ENCODE measurements around the gene RPS6KB1.
A peak's percentile ranks its signal among the peaks of the same experiment; 100 is the strongest.
"Not testable (repeated sequence)": the region's sequence is repeated elsewhere in the genome, so short reads cannot be mapped to it uniquely, and the experiment has no call there.

Gene RPS6KB1

DNA sequence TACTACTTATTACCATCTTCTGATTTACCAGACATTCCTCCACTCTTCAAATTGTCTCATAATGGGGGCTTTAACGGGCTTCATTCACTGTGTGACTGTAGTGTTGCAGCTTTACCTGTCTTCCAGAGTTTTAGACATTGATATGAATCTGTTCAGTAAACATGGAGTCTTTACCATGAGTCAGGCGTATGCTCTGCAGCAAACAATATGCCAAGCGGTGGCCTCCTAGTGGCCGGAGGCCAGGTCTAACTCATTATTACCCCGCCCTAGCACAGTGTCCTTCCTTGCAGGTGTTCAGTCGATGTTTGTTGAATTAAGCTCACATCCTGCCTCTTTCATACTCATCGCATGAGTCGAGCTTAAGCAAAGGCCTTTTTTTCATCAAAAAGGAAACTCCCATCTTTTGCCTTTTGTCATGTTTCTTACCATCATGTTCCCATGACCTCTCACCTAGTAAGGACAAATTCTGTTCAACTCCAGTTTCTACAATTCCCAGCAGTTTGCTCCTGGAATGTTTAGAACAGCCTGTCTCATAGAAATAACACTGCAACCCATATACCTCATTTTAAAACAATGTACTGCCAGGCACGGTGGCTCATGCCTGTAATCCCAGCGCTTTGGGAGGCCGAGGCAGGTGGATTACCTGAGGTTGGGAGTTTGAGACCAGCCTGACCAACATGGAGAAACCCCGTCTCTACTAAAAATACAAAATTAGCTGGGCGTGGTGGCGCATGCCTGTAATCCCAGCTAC is 39.6 kb upstream of the RPS6KB1 start:
- DNase-seq = peak; percentile 26 to 49 (median 49)
- Histone ChIP-seq H3K36me3 (ENCODE audit: control insufficient read depth, insufficient read depth, low read length) (no peaks in the 10 kb centered on the region), H3K9me3 (ENCODE audit: control insufficient read depth, low read length) (no peaks in the 10 kb centered on the region), H3K4me1 (ENCODE audit: control insufficient read depth, insufficient read depth, low read length, poor library complexity, severe bottlenecking) (peaks cover 10% of the 10 kb centered on the region), H3K27me3 (replicated peaks; ENCODE audit: control insufficient read depth, insufficient read depth, low read length, poor library complexity, severe bottlenecking) (no peaks in the 10 kb centered on the region), H3K27ac (ENCODE audit: insufficient read depth, low read length, poor library complexity, severe bottlenecking) (no peak overlapping the region), H3K4me3 (ENCODE audit: insufficient read depth, low read depth, low read length, poor library complexity, severe bottlenecking) (no peak overlapping the region)

GRCh38 chr17:59853919-59854729 is 38.8 kb upstream of the RPS6KB1 start:
- H3K27ac ChIP-seq (ENCODE audit: insufficient read depth, low read length, poor library complexity, severe bottlenecking); H3K4me3 ChIP-seq (ENCODE audit: insufficient read depth, low read depth, low read length, poor library complexity, severe bottlenecking): not testable (repeated sequence)

DNA sequence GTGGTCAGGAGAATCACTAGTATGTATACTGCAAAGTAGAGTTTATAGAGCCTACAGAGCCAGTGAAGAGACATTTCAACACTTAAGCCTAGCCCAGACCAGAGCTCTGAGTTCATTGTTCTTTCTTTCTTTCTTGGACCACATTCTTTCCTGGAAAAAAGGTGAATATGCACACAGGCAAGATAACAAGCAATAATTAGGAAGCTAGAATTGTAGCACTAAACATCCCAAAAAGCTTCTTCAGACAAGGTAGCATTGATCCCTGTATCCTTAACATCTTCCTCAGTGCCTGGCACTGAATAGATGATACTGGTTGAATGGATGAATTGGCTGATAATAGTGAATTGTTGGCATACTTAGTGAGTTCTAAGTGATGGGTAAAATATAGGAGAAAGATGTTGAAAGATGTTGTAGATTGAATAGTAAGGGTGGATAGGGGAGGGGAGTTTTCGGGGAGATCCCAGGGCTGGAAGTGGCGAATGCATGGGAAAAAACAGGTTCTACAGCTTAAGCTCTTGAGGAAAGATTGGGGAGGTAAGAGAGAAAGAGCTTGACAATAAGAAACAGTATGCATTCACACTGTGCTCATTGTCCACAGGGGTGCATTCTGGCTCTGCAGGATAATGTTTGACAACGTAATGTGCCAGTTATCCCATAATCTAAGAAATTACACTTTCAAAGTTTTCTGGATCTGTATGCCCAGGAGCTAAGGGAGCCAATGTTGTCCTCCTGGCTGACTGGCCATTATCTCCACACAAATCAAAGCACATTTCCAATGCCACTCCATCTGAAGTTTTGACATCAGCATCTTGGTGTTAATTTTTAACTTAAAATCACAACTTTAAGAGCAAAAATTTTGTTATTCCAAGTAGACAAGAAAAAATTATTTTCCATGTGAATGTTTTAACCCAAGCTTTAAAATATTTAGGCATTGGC is 35.8 kb upstream of the RPS6KB1 start:
- H3K4me1 ChIP-seq (ENCODE audit: control insufficient read depth, insufficient read depth, low read length, poor library complexity, severe bottlenecking) = no peaks in the 10 kb centered on the region
- H3K27me3 ChIP-seq (replicated peaks; ENCODE audit: control insufficient read depth, insufficient read depth, low read length, poor library complexity, severe bottlenecking) = no peaks in the 10 kb centered on the region
- H3K4me3 ChIP-seq (ENCODE audit: insufficient read depth, low read depth, low read length, poor library complexity, severe bottlenecking) = no peak overlapping the region
- no peaks in the 10 kb centered on the region for H3K9me3 ChIP-seq (ENCODE audit: control insufficient read depth, low read length)
- H3K27ac ChIP-seq (ENCODE audit: insufficient read depth, low read length, poor library complexity, severe bottlenecking) = no peak overlapping the region
- peaks cover 11% of the 10 kb centered on the region for H3K36me3 ChIP-seq (ENCODE audit: control insufficient read depth, insufficient read depth, low read length)
- no peak for DNase-seq

More at GRCh38 chr17:59853919-59854729, 38.8 kb upstream of the RPS6KB1 start:
- H3K27me3 ChIP-seq (replicated peaks; ENCODE audit: control insufficient read depth, insufficient read depth, low read length, poor library complexity, severe bottlenecking); H3K4me1 ChIP-seq (ENCODE audit: control insufficient read depth, insufficient read depth, low read length, poor library complexity, severe bottlenecking); DNase-seq; H3K9me3 ChIP-seq (ENCODE audit: control insufficient read depth, low read length); H3K36me3 ChIP-seq (ENCODE audit: control insufficient read depth, insufficient read depth, low read length): not testable (repeated sequence)

- H3K36me3 ChIP-seq (ENCODE audit: control insufficient read depth, insufficient read depth, low read length) = peaks cover 16% of the 10 kb centered on the region
- no peaks in the 10 kb centered on the region for H3K27me3 ChIP-seq (replicated peaks; ENCODE audit: control insufficient read depth, insufficient read depth, low read length, poor library complexity, severe bottlenecking)
- no peak for DNase-seq
- H3K4me1 ChIP-seq (ENCODE audit: control insufficient read depth, insufficient read depth, low read length, poor library complexity, severe bottlenecking) = no peaks in the 10 kb centered on the region
- no peaks in the 10 kb centered on the region for H3K9me3 ChIP-seq (ENCODE audit: control insufficient read depth, low read length)
- no peak overlapping the region for H3K4me3 ChIP-seq (ENCODE audit: insufficient read depth, low read depth, low read length, poor library complexity, severe bottlenecking)
- no peak overlapping the region for H3K27ac ChIP-seq (ENCODE audit: insufficient read depth, low read length, poor library complexity, severe bottlenecking)
Measured at GRCh38 chr17:59858167-59858816, 34.6 kb upstream of the RPS6KB1 start.

- H3K36me3 ChIP-seq (ENCODE audit: control insufficient read depth, insufficient read depth, low read length) = peaks cover 20% of the 10 kb centered on the region
- no peak overlapping the region for H3K4me3 ChIP-seq (ENCODE audit: insufficient read depth, low read depth, low read length, poor library complexity, severe bottlenecking)
- no peaks in the 10 kb centered on the region for H3K27me3 ChIP-seq (replicated peaks; ENCODE audit: control insufficient read depth, insufficient read depth, low read length, poor library complexity, severe bottlenecking)
- no peaks in the 10 kb centered on the region for H3K4me1 ChIP-seq (ENCODE audit: control insufficient read depth, insufficient read depth, low read length, poor library complexity, severe bottlenecking)
- H3K27ac ChIP-seq (ENCODE audit: insufficient read depth, low read length, poor library complexity, severe bottlenecking) = no peak overlapping the region
- no peaks in the 10 kb centered on the region for H3K9me3 ChIP-seq (ENCODE audit: control insufficient read depth, low read length)
- DNase-seq = no peak
Measured at GRCh38 chr17:59858932-59859331, 34.0 kb upstream of the RPS6KB1 start.

DNA sequence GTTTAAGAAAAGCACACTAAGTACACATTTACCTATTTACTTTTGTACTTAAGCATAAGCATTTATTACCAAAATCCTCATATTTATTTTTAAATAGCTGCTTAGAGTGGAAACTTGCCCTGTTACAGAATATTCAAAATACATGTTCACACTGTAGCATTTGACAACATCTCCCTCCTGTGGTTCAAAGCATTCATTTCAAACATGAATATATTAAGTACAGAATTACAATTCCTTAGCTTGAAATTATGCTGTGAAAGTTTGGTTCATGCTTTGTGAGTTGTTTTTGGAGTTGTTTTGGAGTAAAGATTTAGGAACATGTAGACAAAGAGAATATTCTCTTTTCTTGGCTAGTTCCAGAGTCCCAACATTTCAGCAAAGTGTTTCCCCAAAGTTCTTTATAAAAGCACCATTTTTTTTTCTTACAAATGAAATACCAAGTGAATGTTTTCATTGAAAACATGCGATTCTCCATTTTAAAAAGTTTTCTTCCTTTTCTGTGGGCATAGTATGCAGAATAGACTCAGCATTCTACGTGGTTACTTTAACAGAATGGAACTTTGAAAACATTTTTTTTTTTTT is 33.4 kb upstream of the RPS6KB1 start:
- no peaks in the 10 kb centered on the region for H3K4me1 ChIP-seq (ENCODE audit: control insufficient read depth, insufficient read depth, low read length, poor library complexity, severe bottlenecking)
- no peak for DNase-seq

DNA sequence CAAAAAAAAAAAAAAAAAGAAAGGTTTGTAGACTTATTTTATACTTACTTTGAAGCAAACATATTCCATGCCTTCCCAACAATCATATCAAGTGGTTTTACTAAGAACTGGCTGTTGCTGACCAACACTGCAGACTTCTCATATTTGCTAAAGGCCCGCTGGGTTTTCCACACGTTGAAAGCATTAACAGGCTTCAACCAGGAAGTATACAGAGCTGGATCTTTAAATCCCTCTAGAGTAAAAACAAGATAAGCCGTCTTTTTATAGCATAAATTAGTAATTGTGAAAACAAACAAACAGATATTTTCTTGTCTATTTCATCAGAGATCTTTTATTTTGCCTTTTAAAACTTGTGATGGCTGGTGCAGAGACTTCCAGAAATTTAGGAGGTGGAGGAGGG is 29.3 kb upstream of the RPS6KB1 start:
- Histone ChIP-seq H3K27ac (ENCODE audit: insufficient read depth, low read length, poor library complexity, severe bottlenecking) (no peak overlapping the region), H3K27me3 (replicated peaks; ENCODE audit: control insufficient read depth, insufficient read depth, low read length, poor library complexity, severe bottlenecking) (no peaks in the 10 kb centered on the region), H3K4me1 (ENCODE audit: control insufficient read depth, insufficient read depth, low read length, poor library complexity, severe bottlenecking) (no peaks in the 10 kb centered on the region), H3K36me3 (ENCODE audit: control insufficient read depth, insufficient read depth, low read length) (peaks cover 20% of the 10 kb centered on the region), H3K9me3 (ENCODE audit: control insufficient read depth, low read length) (no peaks in the 10 kb centered on the region), H3K4me3 (ENCODE audit: insufficient read depth, low read depth, low read length, poor library complexity, severe bottlenecking) (no peak overlapping the region)
- no peak for DNase-seq

More for the DNA sequence above, 33.4 kb upstream of the RPS6KB1 start:
- Histone ChIP-seq H3K9me3 (ENCODE audit: control insufficient read depth, low read length) (no peaks in the 10 kb centered on the region), H3K27ac (ENCODE audit: insufficient read depth, low read length, poor library complexity, severe bottlenecking) (no peak overlapping the region), H3K27me3 (replicated peaks; ENCODE audit: control insufficient read depth, insufficient read depth, low read length, poor library complexity, severe bottlenecking) (no peaks in the 10 kb centered on the region), H3K4me3 (ENCODE audit: insufficient read depth, low read depth, low read length, poor library complexity, severe bottlenecking) (no peak overlapping the region), H3K36me3 (ENCODE audit: control insufficient read depth, insufficient read depth, low read length) (peaks cover 20% of the 10 kb centered on the region)

GRCh38 chr17:59869941-59870218 is 23.0 kb upstream of the RPS6KB1 start:
- DNase-seq = no peak
- H3K27ac ChIP-seq (ENCODE audit: insufficient read depth, low read length, poor library complexity, severe bottlenecking) = no peak overlapping the region
- no peaks in the 10 kb centered on the region for H3K4me1 ChIP-seq (ENCODE audit: control insufficient read depth, insufficient read depth, low read length, poor library complexity, severe bottlenecking)
- no peaks in the 10 kb centered on the region for H3K9me3 ChIP-seq (ENCODE audit: control insufficient read depth, low read length)
- H3K4me3 ChIP-seq (ENCODE audit: insufficient read depth, low read depth, low read length, poor library complexity, severe bottlenecking) = no peak overlapping the region
- H3K36me3 ChIP-seq (ENCODE audit: control insufficient read depth, insufficient read depth, low read length) = peaks cover 7% of the 10 kb centered on the region
- H3K27me3 ChIP-seq (replicated peaks; ENCODE audit: control insufficient read depth, insufficient read depth, low read length, poor library complexity, severe bottlenecking) = no peaks in the 10 kb centered on the region

GRCh38 chr17:59870482-59870881 is 22.4 kb upstream of the RPS6KB1 start:
- H3K4me1 ChIP-seq (ENCODE audit: control insufficient read depth, insufficient read depth, low read length, poor library complexity, severe bottlenecking) = no peaks in the 10 kb centered on the region

More at GRCh38 chr17:59870482-59870881, 22.4 kb upstream of the RPS6KB1 start:
- no peaks in the 10 kb centered on the region for H3K27me3 ChIP-seq (replicated peaks; ENCODE audit: control insufficient read depth, insufficient read depth, low read length, poor library complexity, severe bottlenecking)
- DNase-seq = no peak
- no peaks in the 10 kb centered on the region for H3K9me3 ChIP-seq (ENCODE audit: control insufficient read depth, low read length)
- H3K27ac ChIP-seq (ENCODE audit: insufficient read depth, low read length, poor library complexity, severe bottlenecking) = no peak overlapping the region
- H3K4me3 ChIP-seq (ENCODE audit: insufficient read depth, low read depth, low read length, poor library complexity, severe bottlenecking) = no peak overlapping the region
- peaks cover 13% of the 10 kb centered on the region for H3K36me3 ChIP-seq (ENCODE audit: control insufficient read depth, insufficient read depth, low read length)

Measured in effector memory CD4-positive, alpha-beta T cell (primary cell).